Measurements from ENCODE around the gene HVCN1.
"Not testable (repeated sequence)": the region's sequence is repeated elsewhere in the genome, so short reads cannot be mapped to it uniquely, and the experiment has no call there.

The HVCN1 gene

GRCh38 chr12:110688446-110689280 is at the start of gene HVCN1:
Gene HVCN1 (minus strand): TSS chr12:110689115. CDS start chr12:110683245, 5,870 bp downstream.
- DNase-seq: no peak

GRCh38 chr12:110737532-110737931 is 48.6 kb upstream of the HVCN1 start:
- DNase-seq: no peak

GRCh38 chr12:110737016-110737415 is 48.1 kb upstream of the HVCN1 start:
- DNase-seq: not testable (repeated sequence)

GRCh38 chr12:110733900-110734299 is 45.0 kb upstream of the HVCN1 start:
- no peak for DNase-seq

- DNase-seq: no peak
These were observed 44.3 kb upstream of the HVCN1 start for GRCh38 chr12:110733089-110733715.

GRCh38 chr12:110732572-110732971 is 43.7 kb upstream of the HVCN1 start:
- DNase-seq: no peak

GRCh38 chr12:110731479-110731878 is 42.6 kb upstream of the HVCN1 start:
- no peak for DNase-seq

- no peak for DNase-seq
These were observed 39.7 kb upstream of the HVCN1 start for GRCh38 chr12:110728628-110729027.

- DNase-seq: no peak
These were observed 37.9 kb upstream of the HVCN1 start for GRCh38 chr12:110726708-110727369.

- no peak for DNase-seq
These were observed 37.1 kb upstream of the HVCN1 start for GRCh38 chr12:110726028-110726427.

GRCh38 chr12:110725267-110725666 is 36.4 kb upstream of the HVCN1 start:
- DNase-seq: no peak

GRCh38 chr12:110722892-110723291 is 34.0 kb upstream of the HVCN1 start:
- DNase-seq: not testable (repeated sequence)

- DNase-seq: no peak
These were observed 32.7 kb upstream of the HVCN1 start for GRCh38 chr12:110721570-110721969.

GRCh38 chr12:110720516-110720915 is 31.6 kb upstream of the HVCN1 start:
- DNase-seq: no peak

- DNase-seq: no peak
These were observed 29.4 kb upstream of the HVCN1 start for GRCh38 chr12:110718222-110718908.

- DNase-seq: no peak
These were observed 28.1 kb upstream of the HVCN1 start for GRCh38 chr12:110717037-110717436.

- DNase-seq: no peak
These were observed 20.0 kb upstream of the HVCN1 start for GRCh38 chr12:110708917-110709316.

- DNase-seq: no peak
These were observed 16.4 kb upstream of the HVCN1 start for GRCh38 chr12:110705309-110705708.

- no peak for DNase-seq
These were observed 15.8 kb upstream of the HVCN1 start for GRCh38 chr12:110704750-110705149.

- DNase-seq: no peak
These were observed 15.3 kb upstream of the HVCN1 start for GRCh38 chr12:110704231-110704630.

- DNase-seq: no peak
These were observed 13.2 kb upstream of the HVCN1 start for GRCh38 chr12:110702081-110702480.

- no peak for DNase-seq
These were observed 10.9 kb upstream of the HVCN1 start for GRCh38 chr12:110699591-110700445.
